PFSK-1 (cell line): Measurements from ENCODE around the gene GPSM1.
A peak's percentile ranks its signal among the peaks of the same experiment; 100 is the strongest.

Experiments
- FOXP2 ChIP-seq: optimal IDR thresholded peaks from 2 replicates; pipeline ENCODE3; 2011; ENCODE audit warnings: borderline replicate concordance, control low read depth, inconsistent platforms; ENCODE audit not compliant: insufficient read depth; ENCODE audit errors: extremely low read length, extremely low read depth
- POLR2AphosphoS5 ChIP-seq: IDR thresholded peaks from 2 replicates; pipeline ENCODE4 v1.6.1; 2012; ENCODE audit warnings: low read depth, mild to moderate bottlenecking, control low read depth, low read length, moderate library complexity
- SIN3A ChIP-seq: IDR thresholded peaks from 2 replicates; pipeline ENCODE4 v1.6.1; 2012; ENCODE audit warnings: mild to moderate bottlenecking, low read length, moderate library complexity, borderline replicate concordance; ENCODE audit not compliant: insufficient read depth
- TAF1 ChIP-seq: IDR thresholded peaks from 2 replicates; pipeline ENCODE4 v1.6.1; 2012; ENCODE audit warnings: low read length, control low read depth, borderline replicate concordance; ENCODE audit not compliant: insufficient read depth
- TF ChIP-seq, protein P1 (sequence below), 2 experiments: IDR thresholded peaks; 2 replicates each; pipeline versions ENCODE4 v1.6.1 to v1.8.0; 2011 to 2012; ENCODE audit warnings: low read depth in 2 of 2, low read length in 2 of 2, control low read depth in 1 of 2, inconsistent platforms in 1 of 2, mild to moderate bottlenecking in 1 of 2, moderate library complexity in 1 of 2; ENCODE audit not compliant: insufficient read depth in 1 of 2

GPSM1 gene

DNA sequence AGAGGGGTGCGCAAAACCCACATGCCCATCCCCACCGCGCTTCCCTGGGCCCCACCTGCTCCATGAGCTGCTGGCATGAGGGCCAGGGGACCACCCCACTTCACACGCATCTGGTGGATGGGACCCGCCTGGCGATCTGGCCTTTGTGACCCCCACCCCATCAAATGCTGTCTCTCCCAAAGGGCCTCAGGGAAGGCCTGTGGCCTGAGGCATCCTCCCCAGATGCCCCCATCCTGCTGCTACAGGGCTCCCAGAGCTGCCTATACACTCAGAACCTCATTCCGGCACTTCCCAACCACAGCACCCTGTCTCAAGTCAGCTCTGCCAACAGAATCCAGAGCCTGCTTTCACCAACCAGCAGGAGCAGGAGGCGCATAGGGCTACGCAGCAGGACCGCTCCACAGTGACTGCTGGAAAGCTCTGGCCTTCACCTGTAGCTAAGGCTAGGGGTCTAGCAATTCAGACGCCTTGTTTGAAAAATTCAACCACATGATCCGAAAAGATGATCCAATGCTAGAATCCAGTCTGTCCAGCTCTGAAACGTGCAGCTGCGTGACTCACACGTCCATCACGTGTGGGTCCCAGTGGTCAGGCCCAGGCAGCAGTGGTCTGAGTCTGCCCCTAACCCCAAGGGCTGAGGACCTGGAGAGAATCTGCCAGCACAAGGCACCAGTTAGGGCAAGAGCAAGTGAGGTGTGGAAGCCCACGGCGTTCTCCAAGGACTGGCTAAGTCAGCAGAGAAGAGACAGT, 74.0 kb downstream of the GPSM1 start:
- TF ChIP-seq FOXP2 (no peak), POLR2AphosphoS5 (peak; percentile 9; the same call in 1 of the 2 replicates), TAF1 (no peak)

- no peak for TF ChIP-seq FOXP2
- TF ChIP-seq, protein P1, sequence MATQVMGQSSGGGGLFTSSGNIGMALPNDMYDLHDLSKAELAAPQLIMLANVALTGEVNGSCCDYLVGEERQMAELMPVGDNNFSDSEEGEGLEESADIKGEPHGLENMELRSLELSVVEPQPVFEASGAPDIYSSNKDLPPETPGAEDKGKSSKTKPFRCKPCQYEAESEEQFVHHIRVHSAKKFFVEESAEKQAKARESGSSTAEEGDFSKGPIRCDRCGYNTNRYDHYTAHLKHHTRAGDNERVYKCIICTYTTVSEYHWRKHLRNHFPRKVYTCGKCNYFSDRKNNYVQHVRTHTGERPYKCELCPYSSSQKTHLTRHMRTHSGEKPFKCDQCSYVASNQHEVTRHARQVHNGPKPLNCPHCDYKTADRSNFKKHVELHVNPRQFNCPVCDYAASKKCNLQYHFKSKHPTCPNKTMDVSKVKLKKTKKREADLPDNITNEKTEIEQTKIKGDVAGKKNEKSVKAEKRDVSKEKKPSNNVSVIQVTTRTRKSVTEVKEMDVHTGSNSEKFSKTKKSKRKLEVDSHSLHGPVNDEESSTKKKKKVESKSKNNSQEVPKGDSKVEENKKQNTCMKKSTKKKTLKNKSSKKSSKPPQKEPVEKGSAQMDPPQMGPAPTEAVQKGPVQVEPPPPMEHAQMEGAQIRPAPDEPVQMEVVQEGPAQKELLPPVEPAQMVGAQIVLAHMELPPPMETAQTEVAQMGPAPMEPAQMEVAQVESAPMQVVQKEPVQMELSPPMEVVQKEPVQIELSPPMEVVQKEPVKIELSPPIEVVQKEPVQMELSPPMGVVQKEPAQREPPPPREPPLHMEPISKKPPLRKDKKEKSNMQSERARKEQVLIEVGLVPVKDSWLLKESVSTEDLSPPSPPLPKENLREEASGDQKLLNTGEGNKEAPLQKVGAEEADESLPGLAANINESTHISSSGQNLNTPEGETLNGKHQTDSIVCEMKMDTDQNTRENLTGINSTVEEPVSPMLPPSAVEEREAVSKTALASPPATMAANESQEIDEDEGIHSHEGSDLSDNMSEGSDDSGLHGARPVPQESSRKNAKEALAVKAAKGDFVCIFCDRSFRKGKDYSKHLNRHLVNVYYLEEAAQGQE (IDR thresholded peaks at IDR 0.05; ENCODE audit: insufficient read depth in 1 of 2, low read depth in 2 of 2, low read length in 2 of 2): no peak
- TF ChIP-seq SIN3A: no peak
- no peak for TF ChIP-seq TAF1
Observed at GRCh38 chr9:136402067-136402466, 74.7 kb downstream of the GPSM1 start.

DNA sequence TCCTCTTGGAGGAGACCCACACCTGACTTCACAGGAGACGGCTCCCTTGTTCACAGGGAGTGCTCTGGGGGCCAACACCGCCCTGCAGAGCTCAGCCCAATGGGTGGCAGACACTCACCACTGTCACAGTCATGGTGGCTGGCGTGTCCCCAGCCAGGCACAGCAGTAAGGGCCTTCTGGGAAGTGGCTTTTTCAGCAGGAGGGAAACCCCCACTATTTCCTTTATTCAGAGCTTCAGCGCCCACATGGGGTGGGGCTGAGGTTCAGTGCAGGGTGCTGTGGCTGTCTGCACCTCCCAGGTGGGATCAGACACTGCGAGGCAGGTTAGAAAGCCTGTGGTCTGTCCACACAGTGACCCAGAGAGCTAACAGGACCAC, 76.2 kb downstream of the GPSM1 start:
- TF ChIP-seq, protein P1 (IDR thresholded peaks at IDR 0.05; ENCODE audit: insufficient read depth in 1 of 2, low read depth in 2 of 2, low read length in 2 of 2): no peak
- TF ChIP-seq TAF1 (no peak), POLR2AphosphoS5 (no peak), FOXP2 (no peak), SIN3A (no peak)

- TF ChIP-seq SIN3A (no peak), FOXP2 (no peak)
Observed at GRCh38 chr9:136403915-136404800, 76.8 kb downstream of the GPSM1 start.

GRCh38 chr9:136404801-136405136, 77.4 kb downstream of the GPSM1 start:
- TF ChIP-seq, protein P1 (IDR thresholded peaks at IDR 0.05; ENCODE audit: insufficient read depth in 1 of 2, low read depth in 2 of 2, low read length in 2 of 2): no peak

- TF ChIP-seq SIN3A (no peak), POLR2AphosphoS5 (no peak), TAF1 (no peak), FOXP2 (no peak)
- TF ChIP-seq, protein P1 (IDR thresholded peaks at IDR 0.05; ENCODE audit: insufficient read depth in 1 of 2, low read depth in 2 of 2, low read length in 2 of 2): no peak
Observed at GRCh38 chr9:136405481-136405880, 78.1 kb downstream of the GPSM1 start.
